HG03066 (cell line): ENCODE results near the gene MT1F.
A peak's percentile ranks its signal among the peaks of the same experiment; 100 is the strongest.
"Not testable (repeated sequence)": the region's sequence is repeated elsewhere in the genome, so short reads cannot be mapped to it uniquely, and the experiment has no call there.

Source experiments
- ATAC-seq: cut with Tn5 transposase; IDR thresholded peaks from one replicate; pipeline ENCODE4 v1.9.1; 2021; ENCODE audit warnings: low read depth; ENCODE audit not compliant: unreplicated experiment

The MT1F gene

DNA sequence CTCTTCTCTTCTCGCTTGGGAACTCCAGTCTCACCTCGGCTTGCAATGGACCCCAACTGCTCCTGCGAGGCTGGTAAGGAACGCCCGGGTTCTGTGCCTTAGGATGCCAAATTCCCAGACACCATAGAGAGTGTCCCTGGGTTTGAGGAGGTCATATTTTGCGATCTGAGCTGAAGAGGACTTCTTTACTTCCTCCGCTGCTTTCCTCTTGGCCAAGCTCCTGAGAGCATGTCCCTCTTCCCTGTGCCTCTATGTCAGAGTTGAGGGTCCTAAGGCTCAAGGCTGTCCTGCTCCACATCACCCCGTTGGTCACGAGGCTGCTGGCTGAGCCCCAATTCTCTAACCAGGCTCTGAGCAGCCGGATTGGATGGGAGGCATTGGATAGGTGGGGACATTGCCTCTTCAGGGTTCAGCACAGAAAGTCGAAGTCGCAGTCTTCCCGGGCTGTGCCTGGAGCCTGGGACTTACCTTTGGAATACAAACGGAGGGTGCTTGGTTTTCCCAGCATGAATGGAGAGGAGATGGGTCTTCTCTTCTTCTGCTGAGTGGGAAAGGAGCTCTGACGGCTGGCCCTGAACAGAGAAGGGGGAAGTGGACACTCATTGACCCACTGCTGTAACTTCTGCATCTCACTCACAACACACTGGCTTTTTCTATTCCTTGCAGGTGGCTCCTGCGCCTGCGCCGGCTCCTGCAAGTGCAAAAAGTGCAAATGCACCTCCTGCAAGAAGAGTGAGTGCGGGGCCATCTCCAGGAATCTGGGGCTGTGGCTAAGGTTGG lies 12.3 kb downstream of the MT1F start:
- ATAC-seq = no peak

DNA sequence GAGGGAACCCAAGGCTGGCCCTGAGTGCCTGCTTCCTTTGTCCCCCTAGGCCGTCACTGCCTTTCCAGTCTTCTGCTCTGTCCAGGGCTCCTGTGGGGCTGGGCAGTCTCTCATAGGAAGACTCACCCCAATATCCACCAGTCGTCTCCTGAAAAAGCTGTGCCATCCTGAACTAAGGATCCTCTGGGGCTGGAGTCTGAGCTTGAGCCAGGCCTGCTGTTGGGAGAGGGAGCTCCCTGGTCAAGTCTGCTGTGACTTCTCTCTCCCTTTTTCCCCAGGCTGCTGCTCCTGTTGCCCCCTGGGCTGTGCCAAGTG lies 12.8 kb downstream of the MT1F start:
- ATAC-seq = no peak

DNA sequence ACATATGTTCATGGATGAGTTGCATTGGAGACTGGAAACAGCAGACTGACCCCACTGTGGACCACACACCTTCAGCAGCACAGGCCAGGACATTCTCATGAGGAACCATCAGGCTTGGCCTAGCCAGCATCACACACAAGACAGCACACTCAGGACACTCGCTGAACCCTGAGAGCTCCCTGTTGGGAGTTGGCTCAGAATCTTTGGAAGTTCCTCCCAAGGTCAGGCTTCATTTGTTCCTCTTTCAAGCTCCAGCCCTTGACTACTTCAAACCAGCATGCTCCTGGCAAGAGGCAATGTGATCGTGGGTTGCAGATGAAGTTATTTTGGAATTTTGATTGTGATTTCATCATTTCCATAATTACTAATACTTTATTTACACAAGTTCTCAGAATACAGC lies 13.9 kb downstream of the MT1F start:
- ATAC-seq = not testable (repeated sequence)

DNA sequence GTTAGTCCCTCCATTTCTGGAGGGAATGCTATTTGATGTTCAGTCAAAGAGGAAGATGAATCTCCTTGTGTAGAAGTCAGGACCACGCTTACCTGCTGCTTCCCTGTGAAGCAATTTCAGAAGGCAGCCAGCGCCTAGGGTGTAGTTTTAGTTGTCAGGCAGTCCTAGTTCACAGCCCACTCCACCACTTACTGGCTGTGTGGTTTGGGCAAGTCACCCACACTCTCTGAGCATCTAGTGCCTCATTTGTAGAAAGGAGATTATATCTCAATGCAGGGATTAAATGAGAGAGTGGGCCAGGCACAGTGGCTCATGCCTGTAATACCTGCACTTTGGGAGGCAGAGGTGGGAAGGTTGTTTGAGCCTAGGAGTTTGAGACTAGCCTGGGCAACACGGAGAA lies 14.4 kb downstream of the MT1F start:
- not testable (repeated sequence) for ATAC-seq

DNA sequence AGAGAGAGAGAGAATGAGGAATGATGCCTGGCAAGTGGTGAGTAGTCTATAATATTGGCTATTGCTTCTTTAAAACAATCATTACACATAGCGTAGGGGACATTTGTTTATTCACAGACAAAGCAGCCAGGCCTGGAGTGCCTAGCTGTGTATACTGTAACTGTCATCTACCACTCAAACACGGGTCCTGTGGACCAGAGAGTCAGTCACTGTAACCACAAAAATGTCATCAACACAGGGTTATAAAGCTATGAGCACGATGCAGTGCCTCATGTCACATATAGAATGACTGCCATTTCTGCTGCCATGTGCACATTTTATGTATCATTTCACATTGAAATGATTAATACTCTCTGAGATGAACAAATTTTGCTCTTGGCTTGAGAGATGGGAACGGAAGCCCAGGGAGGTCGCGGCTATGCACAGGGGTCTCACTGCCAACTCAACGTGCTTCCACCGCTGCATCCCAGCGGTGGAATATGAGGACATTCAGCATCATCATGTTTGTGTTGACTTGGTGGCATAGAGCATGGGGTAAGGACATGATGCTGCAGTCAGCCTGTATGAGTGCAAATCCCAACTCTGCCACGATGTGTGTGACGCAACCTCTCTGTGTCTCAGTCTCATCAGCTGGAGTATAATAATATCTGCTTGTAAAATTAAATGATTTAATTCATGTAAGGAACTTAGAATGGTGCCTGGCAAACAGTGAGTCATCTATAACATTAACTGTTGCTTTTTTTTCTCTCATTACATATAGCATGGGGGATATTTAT lies 15.2 kb downstream of the MT1F start:
- no peak for ATAC-seq

DNA sequence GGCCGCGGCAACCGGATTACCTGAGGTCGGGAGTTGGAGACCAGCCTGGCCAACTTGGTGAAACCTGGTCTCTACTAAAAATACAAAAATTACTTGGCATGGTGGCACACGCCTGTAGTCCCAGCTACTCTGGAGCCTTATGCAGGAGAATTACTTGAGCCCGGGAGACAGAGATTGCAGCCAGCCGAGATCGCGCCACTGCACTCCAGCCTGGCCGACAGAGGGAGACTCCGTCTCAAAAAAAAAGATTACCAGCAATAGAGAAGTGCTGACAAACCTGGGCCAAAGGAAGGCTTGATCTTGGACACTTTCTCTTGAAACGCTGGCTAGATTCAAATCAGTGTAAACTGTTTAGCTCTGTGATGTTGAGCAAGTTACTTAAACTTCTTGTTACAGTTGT lies 16.2 kb downstream of the MT1F start:
- ATAC-seq = no peak

DNA sequence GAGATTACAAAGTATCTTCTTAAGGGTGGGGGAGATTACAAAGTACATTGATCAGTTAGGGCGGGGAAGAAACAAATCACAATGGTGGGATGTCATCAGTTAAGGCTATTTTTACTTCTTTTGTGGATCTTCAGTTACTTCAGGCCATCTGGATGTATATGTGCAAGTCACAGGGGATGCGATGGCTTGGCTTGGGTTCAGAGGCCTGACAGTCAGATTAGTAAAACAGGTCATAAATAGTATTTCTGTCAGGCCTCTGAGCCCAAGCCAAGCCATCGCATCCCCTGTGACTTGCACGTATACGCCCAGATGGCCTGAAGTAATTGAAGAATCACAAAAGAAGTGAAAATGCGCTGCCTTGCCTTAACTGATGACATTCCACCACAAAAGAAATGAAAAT lies 16.8 kb downstream of the MT1F start:
- ATAC-seq = not testable (repeated sequence)

DNA sequence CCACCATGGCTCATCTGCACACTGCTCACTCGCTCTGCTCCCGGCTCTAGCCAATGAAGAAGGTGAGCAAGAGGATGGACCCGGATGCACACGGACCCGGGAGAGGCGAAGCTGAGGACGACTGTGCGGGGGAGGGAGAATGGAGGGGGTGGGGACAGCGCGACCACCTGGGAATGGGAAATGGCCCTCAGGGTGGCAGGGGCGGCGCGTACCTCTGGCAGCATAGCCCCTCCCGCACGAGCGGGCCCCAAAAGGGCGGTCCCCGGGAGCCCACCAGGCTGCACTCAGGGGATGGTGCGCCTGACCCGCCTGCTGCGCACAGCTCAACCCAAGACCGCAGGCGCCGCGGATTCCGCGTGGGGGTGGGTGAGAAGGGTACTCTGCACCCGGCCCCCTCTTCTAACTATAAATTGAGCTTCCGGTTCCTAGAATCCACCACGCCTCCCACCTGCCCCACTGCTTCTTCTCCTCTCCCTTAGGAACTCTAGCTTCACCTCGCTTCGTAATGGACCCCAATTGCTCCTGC lies 18.0 kb downstream of the MT1F start:
- no peak for ATAC-seq

DNA sequence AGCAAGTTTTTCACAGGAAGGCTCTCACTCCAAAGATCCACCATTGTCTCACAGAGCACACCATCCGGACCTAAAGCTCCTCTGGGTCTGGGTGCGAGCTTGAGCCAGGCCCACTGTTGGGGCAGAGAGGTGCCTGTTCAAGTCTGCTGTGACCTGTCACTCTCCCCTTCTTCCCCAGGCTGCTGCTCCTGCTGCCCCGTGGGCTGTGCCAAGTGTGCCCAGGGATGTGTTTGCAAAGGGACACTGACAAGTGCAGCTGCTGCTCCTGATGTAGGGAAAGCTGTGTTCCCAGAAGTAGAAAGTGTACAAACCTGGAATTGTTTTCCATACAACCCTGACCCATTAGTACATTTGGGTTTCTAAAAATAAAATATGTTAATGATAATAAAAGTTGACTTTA lies 19.7 kb downstream of the MT1F start:
- ATAC-seq = no peak

DNA sequence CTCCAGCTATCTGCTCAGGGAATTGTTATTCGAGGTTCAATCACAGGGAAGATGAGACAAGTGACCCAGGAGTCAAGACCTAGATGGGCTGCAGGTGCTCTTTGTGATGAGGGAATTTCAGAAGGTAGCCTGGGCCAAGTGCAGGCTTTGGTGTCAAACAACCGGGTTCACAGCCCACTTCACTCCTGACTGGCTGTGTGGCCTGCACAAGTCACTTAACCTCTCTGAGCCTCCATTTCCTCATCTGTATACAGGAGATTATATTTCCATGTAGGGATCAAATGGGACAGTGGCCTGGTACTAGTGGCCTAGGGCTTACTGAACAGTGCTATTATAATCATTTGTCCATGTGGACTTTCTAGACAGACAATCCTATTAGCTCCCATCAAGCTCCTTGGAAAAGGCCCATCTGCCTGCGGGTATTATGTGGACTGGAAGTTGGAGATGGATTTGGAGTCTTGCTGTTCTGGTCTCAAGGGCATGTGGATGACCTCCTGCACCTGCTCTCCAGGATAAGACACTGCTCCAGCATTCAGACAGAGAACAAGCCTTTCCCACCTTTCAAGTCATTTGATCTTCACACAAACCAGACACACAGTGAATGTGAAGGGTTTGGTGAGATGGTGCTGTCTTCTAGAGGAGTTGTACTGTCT lies 21.4 kb downstream of the MT1F start:
- ATAC-seq = no peak

DNA sequence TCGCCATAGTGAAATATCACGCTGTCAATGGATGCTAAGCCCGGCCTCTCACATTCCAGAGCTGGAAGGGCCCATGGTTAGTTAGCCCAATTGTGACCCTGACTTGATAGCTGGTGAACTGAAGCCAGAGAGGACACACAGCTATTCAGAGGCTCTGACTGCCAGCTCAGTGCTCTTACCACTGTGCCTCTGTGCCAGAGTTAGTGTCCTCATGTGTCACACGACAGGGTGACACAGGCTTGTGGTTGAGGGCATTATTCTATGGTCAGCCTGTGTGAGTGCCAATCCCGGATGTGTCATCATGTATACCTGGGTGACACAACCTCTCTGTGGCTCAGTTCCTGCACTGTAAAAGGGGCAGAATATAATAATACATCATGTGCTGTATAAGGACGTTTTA lies 22.1 kb downstream of the MT1F start:
- ATAC-seq = no peak

DNA sequence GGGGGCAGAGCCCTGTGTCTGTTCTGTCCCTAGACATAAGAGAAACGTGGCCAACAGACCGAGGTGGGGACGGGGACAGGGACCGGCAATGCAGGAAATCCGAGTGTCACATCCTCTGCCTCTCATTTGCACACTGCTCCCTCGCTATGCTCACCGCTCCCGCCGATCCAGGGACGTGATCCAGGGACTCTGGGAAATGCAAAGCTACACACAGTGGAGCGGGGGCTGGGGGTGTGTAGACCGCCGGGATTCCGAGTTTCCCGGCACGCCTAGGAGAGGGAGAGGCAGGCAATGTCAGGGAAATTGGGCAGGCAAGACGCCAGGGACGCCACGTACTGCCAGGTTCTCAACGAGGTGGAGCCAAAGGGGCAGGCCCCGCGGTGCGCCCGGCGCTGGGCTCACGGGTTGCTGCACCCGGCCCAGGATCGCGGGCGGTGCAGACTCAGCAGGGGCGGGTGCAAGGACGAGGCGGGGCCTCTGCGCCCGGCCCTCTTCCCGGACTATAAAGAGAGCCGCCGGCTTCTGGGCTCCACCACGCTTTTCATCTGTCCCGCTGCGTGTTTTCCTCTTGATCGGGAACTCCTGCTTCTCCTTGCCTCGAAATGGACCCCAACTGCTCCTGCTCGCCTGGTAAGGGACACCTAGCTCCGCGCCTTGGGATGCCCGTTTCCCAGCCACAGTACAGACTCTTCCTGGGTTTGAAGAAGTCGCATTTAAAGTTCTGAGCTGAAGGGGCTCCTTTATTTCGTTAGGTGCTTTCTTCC lies 24.4 kb downstream of the MT1F start, which contains the start of gene MT1X:
Gene MT1X (plus strand): TSS at position 532 of the 764 bp plus-strand sequence. CDS start 71 bp downstream, at position 603.
- peak; percentile 98 for ATAC-seq

DNA sequence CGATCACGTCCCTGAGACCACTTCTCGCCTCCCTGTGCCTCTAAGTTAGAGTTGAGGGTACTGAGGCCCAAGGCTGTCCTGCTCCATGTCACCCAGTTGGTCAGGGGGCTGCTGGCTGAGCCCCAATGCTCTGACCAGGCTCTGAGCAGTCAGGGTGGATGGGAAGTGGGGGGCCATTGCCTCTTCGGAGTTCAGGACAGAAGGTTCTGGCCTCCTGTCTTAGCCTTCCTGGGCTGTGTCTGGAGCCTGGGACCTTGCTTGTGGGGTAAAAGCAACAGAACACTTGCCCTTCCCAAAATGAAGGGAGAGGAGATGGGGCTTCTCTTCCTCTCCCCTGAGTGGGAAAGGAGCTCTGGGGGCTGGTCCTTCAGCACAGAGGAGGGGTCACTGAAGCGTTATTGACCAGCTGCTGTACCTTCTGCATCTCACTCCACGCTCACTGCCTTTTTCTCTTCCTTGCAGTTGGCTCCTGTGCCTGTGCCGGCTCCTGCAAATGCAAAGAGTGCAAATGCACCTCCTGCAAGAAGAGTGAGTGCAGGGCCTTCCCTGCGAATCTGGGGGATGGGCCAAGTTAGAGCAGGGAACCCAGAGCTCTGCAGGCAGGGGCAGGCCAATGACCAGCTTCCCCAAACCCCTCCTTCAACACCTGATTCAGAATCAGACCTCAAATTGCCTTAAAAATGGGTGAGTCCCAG lies 25.1 kb downstream of the MT1F start:
- peak; percentile 14 for ATAC-seq

DNA sequence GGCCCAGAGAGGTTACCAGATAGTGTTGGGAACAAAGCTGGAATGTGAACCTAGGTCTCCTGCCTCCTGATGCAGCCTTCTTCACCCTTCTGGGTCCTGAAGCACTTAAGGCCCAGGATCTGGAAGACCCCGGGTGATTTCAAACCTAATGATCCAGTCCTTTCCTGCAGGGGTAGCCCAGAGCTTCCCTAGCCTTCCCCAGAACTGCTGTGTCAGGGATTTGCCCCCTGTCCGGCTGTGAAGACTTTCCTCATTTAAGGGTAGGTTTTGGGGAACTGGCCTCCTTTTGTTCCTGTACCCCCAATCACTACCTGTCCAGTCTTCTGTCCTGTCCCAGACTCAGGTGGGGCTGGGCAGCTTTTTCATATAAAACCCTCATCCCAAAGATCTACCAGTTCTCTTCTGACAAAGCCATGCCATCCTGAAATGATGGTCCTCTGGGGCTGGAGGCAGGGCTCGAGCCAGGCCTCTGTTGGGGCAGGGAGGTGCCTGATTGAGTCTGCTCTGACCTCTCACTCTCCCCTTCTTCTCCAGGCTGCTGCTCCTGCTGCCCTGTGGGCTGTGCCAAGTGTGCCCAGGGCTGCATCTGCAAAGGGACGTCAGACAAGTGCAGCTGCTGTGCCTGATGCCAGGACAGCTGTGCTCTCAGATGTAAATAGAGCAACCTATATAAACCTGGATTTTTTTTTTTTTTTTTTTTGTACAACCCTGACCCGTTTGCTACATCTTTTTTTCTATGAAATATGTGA lies 25.8 kb downstream of the MT1F start:
- ATAC-seq = no peak

DNA sequence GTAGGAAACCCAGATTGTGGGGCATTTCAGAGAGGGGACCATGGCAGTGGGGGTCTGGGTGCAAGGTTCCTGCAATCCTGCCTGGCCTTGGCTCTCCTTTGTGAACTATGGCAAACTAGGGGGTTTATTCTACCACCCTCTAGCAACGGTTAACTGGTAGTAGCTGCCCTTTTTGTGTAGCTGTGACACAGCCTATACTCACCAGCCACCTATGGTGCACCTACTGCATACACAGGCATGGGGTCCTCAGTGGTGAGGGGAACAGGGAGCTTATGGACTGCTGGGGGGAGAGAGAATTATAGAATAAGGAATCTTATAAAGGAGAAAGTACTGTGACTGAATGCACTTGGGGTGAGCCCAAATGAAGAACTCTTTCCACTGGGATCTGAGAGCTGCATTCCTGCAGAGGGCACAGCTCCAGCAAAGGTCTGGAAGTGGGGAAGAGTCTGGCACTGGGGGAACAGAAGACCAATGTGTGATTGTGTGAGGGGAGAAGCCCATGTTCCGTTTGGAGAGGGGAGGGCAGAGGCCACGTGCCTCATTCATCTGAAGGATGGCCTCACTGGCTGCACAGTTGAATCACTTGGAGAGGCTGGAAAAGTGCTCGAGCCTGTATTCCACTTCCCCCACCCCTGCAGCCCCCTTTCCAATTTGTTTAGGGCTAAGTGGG lies 26.6 kb downstream of the MT1F start:
- no peak for ATAC-seq

DNA sequence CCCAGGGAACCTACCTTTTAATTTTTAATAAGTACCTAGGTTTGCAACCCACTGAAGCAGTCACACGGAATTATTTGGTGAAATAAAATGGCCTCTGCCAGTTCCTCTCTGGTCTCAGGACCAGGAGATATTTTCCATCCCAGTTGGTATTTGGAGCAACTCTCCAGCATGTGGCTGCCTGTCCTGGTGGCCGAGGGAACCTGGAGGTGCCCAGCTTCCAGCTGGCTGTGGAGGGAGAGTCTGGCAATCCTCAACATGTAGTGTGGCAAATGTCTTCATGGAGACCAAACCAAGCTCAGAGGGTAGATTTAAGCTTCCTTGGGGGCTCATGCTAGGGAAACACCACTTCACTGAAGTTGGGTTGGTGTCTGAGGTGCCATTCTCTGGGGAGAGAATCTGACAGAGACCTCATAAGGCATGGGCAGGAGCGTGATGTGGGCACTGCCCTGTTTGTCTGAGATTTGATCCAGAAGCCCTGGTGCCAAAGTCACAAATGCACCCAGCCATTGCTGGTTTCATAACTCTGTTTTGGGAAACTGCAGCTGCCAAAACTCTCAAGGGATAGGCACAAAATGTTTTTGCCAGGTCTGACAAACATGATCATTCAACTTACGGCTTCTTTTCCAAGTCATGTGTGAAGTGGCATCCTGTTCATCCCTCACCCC lies 27.3 kb downstream of the MT1F start:
- ATAC-seq = no peak

DNA sequence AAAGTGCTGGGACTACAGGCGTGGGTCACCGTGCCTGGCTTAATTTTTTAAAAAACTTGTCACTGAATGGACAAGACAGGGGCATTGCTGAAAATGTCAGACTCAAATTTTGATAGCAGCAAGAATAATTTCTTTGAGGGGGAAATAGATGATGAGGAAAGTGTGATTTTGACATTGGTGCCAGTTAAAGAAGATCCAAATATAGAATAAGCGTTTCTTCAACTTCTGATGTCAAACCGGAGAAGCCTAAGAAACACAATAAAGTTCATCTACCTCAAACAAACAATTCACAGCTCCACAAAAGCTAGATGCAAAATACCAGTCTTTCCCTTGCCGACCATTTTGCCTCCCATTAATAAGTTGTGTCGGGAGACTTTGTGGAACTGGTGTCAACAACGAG lies 29.0 kb downstream of the MT1F start:
- ATAC-seq = no peak

DNA sequence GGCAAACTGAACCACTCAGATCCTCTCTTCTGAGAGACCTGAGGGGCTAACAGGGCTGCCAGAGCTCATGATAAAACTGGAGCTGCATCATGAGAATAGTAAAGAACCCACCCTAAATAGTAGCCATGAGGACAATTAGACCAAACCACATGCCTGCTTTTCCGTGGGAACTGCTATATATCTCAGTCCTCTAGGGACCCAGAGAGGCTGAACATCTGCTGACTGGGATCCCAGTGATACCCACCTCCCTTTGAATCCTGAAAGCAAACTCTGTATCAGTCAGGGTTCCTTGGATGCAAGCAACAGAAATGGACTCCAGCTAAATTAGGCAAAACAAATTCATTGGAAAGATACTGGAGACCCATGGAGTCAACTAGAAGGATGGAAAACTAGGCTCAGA lies 31.0 kb downstream of the MT1F start:
- no peak for ATAC-seq
